Psoas muscle (tissue), 8 donors: ENCODE measurements around the gene NKPD1. TPM values are rescaled to one million over a fixed set of nuclear protein-coding genes. Genes with fewer than 3 reads are reported as not detected.

Source experiments
- ATAC-seq, 4 donors: fragments of 200-7000 bp; cut with Tn5 transposase; one replicate each; pipeline ENCODE4 v1.9.1; 2020; ENCODE audit warnings: moderate library complexity in 3 of 4, mild to moderate bottlenecking in 2 of 4
- DNase-seq, 2 donors: peaks; one replicate each; pipeline ENCODE4 v3.0.0-alpha.2; 2020
- H3K27ac ChIP-seq: fragments of 200-600 bp; one replicate; pipeline ENCODE4 v1.8.0; 2022
- H3K27me3 ChIP-seq, 3 donors: fragments of 200-600 bp in 1 of 3; one replicate each; pipeline versions ENCODE4 v1.6.1 to v1.8.0; 2013 to 2022; ENCODE audit warnings: low read length in 2 of 3, mild to moderate bottlenecking in 2 of 3, moderate library complexity in 1 of 3; ENCODE audit not compliant: insufficient read depth in 3 of 3
- H3K36me3 ChIP-seq, 2 donors: fragments of 200-600 bp in 1 of 2; one replicate each; pipeline versions ENCODE4 v1.6.1 to v1.8.0; 2013 to 2022; ENCODE audit warnings: low read depth in 1 of 2, mild to moderate bottlenecking in 1 of 2, moderate library complexity in 1 of 2; ENCODE audit not compliant: insufficient read depth in 1 of 2
- H3K4me1 ChIP-seq: fragments of 200-600 bp; one replicate; pipeline ENCODE4 v1.8.0; 2022
- H3K4me3 ChIP-seq: fragments of 200-600 bp; one replicate; pipeline ENCODE4 v1.8.0; 2022; ENCODE audit warnings: mild to moderate bottlenecking
- H3K9me3 ChIP-seq: fragments of 200-600 bp; one replicate; pipeline ENCODE4 v1.8.0; 2022
- WGBS, 3 donors: extraction: QIAGEN DNeasy Blood & Tissue Kit; methylation state at CpG; one replicate each; pipeline versions ENCODE4 v1.1.6 to v1.1.7; 2013; 5-methylcytosine and 5-hydroxymethylcytosine counted together
- intact Hi-C, 2 donors: fragments of 100-400 bp; cut with DNase I; formaldehyde crosslinking; loops; one replicate each; pipeline versions ENCODE4 v1.11.0 to v1.14.2; 2022
- polyA plus RNA-seq, 3 donors: library from polyadenylated mRNA; stranded (reverse); fragments of 200-250 nt; gene quantifications; one replicate each; pipeline ENCODE4 v1.2.3, GENCODE V29; 2013
- total RNA-seq, 4 donors: library from RNA; stranded (reverse); fragmentation: NEBNext Ultra II Directional in 2 of 4; extraction: Animal tissue kit (Norgen Biotek cat#: 25700) in 2 of 4; gene quantifications; one replicate each; pipeline versions ENCODE4 v1.2.1 to v1.2.4, GENCODE V29; 2021 to 2023
- TF ChIP-seq, protein P1 (sequence below): fragments of 200-600 bp; IDR thresholded peaks from one replicate; pipeline ENCODE4 v1.8.0; 2022; ENCODE audit warnings: antibody characterized with exemption
- donor health status: healthy with polysubstance abuse.
- donor health status: DM: no; HTN: no; CAD: no; lungs with moderate emphysema.
- donor health status: Bipolar disorder and iron deficiency.
- donor health status: healthy.
- donor health status: DM: yes; HTN: yes; CAD: no.
- donor health status: DM: no; HTN: no; CAD: no.
- donor health status: DM: no; HTN: no; CAD: no.
- donor health status: DM: yes; HTN: yes; CAD: no.

Gene NKPD1
- total and polyA plus RNA-seq, 7 donors = 0.06 to 0.18 (median 0.08) TPM; not detected in 2

- peak overlapping the region; percentile 30 for H3K27ac ChIP-seq
These were observed 23.5 kb downstream of the NKPD1 start for GRCh38 chr19:45137179-45137761.

GRCh38 chr19:45136507-45137178, 24.1 kb downstream of the NKPD1 start:
- H3K27ac ChIP-seq = peak overlapping the region; percentile 30
- 57 to 63% (median 59%) methylated on average over 11 to 12 of the region's 12 CpGs for WGBS, 3 donors
- intact Hi-C loops = no loop called here
- H3K4me1 ChIP-seq = peaks cover 4% of the 10 kb centered on the region
- no peaks in the 10 kb centered on the region for H3K27me3 ChIP-seq
- TF ChIP-seq, protein P1, sequence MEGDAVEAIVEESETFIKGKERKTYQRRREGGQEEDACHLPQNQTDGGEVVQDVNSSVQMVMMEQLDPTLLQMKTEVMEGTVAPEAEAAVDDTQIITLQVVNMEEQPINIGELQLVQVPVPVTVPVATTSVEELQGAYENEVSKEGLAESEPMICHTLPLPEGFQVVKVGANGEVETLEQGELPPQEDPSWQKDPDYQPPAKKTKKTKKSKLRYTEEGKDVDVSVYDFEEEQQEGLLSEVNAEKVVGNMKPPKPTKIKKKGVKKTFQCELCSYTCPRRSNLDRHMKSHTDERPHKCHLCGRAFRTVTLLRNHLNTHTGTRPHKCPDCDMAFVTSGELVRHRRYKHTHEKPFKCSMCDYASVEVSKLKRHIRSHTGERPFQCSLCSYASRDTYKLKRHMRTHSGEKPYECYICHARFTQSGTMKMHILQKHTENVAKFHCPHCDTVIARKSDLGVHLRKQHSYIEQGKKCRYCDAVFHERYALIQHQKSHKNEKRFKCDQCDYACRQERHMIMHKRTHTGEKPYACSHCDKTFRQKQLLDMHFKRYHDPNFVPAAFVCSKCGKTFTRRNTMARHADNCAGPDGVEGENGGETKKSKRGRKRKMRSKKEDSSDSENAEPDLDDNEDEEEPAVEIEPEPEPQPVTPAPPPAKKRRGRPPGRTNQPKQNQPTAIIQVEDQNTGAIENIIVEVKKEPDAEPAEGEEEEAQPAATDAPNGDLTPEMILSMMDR = no peak
- no peak for ATAC-seq
- H3K9me3 ChIP-seq = no peaks in the 10 kb centered on the region
- no peak for DNase-seq
- no peak overlapping the region for H3K4me3 ChIP-seq
- H3K36me3 ChIP-seq = peaks cover 0 to 14% of the 10 kb centered on the region in 2 donors

More at GRCh38 chr19:45137179-45137761, 23.5 kb downstream of the NKPD1 start:
- no peak overlapping the region for H3K4me3 ChIP-seq
- peaks cover 3 to 20% of the 10 kb centered on the region in 2 donors for H3K36me3 ChIP-seq
- TF ChIP-seq, protein P1 = no peak
- H3K9me3 ChIP-seq = no peaks in the 10 kb centered on the region
- H3K4me1 ChIP-seq = peaks cover 4% of the 10 kb centered on the region
- H3K27me3 ChIP-seq = no peaks in the 10 kb centered on the region
- 49 to 61% (median 61%) methylated on average over 17 of the region's 17 CpGs for WGBS, 3 donors
- ATAC-seq (peak in 1 of 4 donors; percentile 47), DNase-seq (no peak)
- intact Hi-C loops = no loop called here

- no peak for DNase-seq
- Histone ChIP-seq H3K9me3 (no peaks in the 10 kb centered on the region), H3K27ac (no peak overlapping the region), H3K4me3 (no peak overlapping the region), H3K4me1 (peaks cover 4% of the 10 kb centered on the region), H3K36me3 (peaks cover 0 to 1% of the 10 kb centered on the region in 2 donors), H3K27me3 (no peaks in the 10 kb centered on the region)
- TF ChIP-seq, protein P1 = no peak
- 86 to 90% (median 89%) methylated on average over 21 of the region's 21 CpGs for WGBS, 3 donors
- no peak for ATAC-seq
- intact Hi-C loops = no loop called here
These were observed 25.5 kb downstream of the NKPD1 start for GRCh38 chr19:45135176-45135885.

DNA sequence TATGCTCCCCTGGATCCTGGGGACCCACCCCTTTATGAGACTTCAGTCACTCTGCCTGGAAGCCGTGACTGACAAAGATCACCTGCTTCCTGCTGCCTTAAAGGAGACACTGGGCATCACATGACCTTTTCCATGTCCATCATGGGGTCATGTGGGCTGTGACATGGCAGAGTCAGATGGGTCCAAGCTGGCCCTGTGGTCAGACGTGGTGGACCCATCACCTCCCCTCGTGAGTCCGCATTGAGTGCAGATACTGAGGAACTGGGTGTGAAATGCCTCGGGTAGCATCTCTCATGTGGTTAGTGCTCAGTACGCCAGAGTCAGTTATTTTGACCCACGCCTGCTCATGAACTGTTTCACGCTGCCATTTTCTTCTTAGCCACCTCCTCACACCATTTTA, 27.1 kb downstream of the NKPD1 start:
- no peaks in the 10 kb centered on the region for H3K36me3 ChIP-seq
- ATAC-seq = no peak
- TF ChIP-seq, protein P1 = no peak
- no peak for DNase-seq
- H3K4me1 ChIP-seq = peaks cover 4% of the 10 kb centered on the region
- intact Hi-C loops = no loop called here
- no peaks in the 10 kb centered on the region for H3K9me3 ChIP-seq
- no peak overlapping the region for H3K4me3 ChIP-seq
- H3K27ac ChIP-seq = no peak overlapping the region
- WGBS, 3 donors = 90 to 93% (median 91%) methylated on average over 8 of the region's 8 CpGs
- no peaks in the 10 kb centered on the region for H3K27me3 ChIP-seq
